HG02970 (cell line): ENCODE measurements around the gene SLC22A6.
"Not testable (repeated sequence)": the region's sequence is repeated elsewhere in the genome, so short reads cannot be mapped to it uniquely, and the experiment has no call there.

ENCODE experiments used
- ATAC-seq: cut with Tn5 transposase; IDR thresholded peaks from one replicate; pipeline ENCODE4 v1.9.1; 2021; ENCODE audit warnings: mild to moderate bottlenecking, moderate library complexity, moderate number of reproducible peaks; ENCODE audit not compliant: unreplicated experiment, low FRiP score

SLC22A6 gene

GRCh38 chr11:62994775-62995174 lies 10.0 kb upstream of the SLC22A6 start:
- ATAC-seq = no peak

- no peak for ATAC-seq
Observed at GRCh38 chr11:62988276-62988675, 3.5 kb upstream of the SLC22A6 start.

GRCh38 chr11:62985041-62985750 lies 429 bp upstream of the SLC22A6 start:
- no peak for ATAC-seq

GRCh38 chr11:62983536-62984199 lies 1.1 kb downstream of the SLC22A6 start:
- ATAC-seq = no peak

GRCh38 chr11:62981743-62982142 lies 3.0 kb downstream of the SLC22A6 start:
- no peak for ATAC-seq

GRCh38 chr11:62980133-62980760 lies 4.5 kb downstream of the SLC22A6 start:
- ATAC-seq = no peak

GRCh38 chr11:62976109-62976508 lies 8.7 kb downstream of the SLC22A6 start:
- ATAC-seq = no peak

- no peak for ATAC-seq
Observed at GRCh38 chr11:62974848-62975522, 9.8 kb downstream of the SLC22A6 start.

- ATAC-seq = no peak
Observed at GRCh38 chr11:62965574-62965973, 19.2 kb downstream of the SLC22A6 start.

GRCh38 chr11:62962391-62962790 lies 22.4 kb downstream of the SLC22A6 start:
- ATAC-seq = no peak

- no peak for ATAC-seq
Observed at GRCh38 chr11:62961017-62961570, 23.7 kb downstream of the SLC22A6 start.

GRCh38 chr11:62959422-62959980 lies 25.3 kb downstream of the SLC22A6 start:
- no peak for ATAC-seq

- ATAC-seq = no peak
Observed at GRCh38 chr11:62958547-62959421, 26.0 kb downstream of the SLC22A6 start.

GRCh38 chr11:62957147-62957546 lies 27.6 kb downstream of the SLC22A6 start:
- ATAC-seq = no peak

GRCh38 chr11:62954478-62954877 lies 30.3 kb downstream of the SLC22A6 start:
- ATAC-seq = no peak

GRCh38 chr11:62953811-62954210 lies 31.0 kb downstream of the SLC22A6 start:
- ATAC-seq = no peak

GRCh38 chr11:62948765-62949320 lies 35.9 kb downstream of the SLC22A6 start:
- no peak for ATAC-seq

GRCh38 chr11:62945538-62945937 lies 39.2 kb downstream of the SLC22A6 start:
- ATAC-seq = not testable (repeated sequence)

GRCh38 chr11:62937528-62937927 lies 47.2 kb downstream of the SLC22A6 start:
- not testable (repeated sequence) for ATAC-seq
